HG03025 (cell line): Measurements from ENCODE around the gene ZNFX1.

Experiments
- ATAC-seq: cut with Tn5 transposase; IDR thresholded peaks from one replicate; pipeline ENCODE4 v1.9.1; 2021; ENCODE audit warnings: mild to moderate bottlenecking, moderate library complexity; ENCODE audit not compliant: unreplicated experiment, low FRiP score

ZNFX1 gene

DNA sequence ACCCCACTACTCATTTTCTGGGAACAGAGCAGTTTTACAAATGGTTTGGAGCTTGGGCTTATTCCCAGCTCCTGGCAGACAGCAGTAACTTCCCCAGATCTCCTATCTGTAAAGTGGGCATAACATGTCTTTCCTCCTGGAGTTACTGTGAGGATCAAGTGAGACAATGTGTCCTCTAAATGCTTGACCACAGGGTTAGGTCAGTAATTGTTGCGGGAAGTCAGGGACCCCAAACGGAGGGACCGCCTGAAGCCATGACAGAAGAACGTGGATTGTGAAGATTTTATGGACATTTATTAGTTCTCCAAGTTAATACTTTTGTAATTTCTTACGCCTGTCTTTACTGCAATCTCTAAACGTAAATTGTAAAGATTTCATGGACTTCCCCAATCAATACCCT, 15.3 kb upstream of the ZNFX1 start:
- no peak for ATAC-seq

DNA sequence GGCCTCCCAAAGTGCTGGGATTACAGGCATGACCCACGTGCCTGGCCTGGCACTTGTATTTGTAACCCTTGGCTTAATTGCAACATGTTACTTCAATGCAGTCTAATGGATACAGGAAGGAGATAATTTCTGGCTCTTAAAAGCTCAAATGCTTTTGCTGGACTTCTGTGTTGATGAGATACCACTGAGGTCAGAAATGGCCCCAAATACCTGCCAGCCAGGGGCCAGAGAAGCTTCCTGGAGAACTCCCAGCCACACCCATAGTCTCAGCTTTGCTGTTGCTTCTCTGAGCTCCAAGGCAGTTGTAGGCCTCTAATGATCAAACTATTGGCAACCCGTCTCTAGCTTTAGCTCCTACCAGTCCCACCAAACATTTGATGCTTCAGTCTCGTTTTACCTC, 14.2 kb upstream of the ZNFX1 start:
- no peak for ATAC-seq

DNA sequence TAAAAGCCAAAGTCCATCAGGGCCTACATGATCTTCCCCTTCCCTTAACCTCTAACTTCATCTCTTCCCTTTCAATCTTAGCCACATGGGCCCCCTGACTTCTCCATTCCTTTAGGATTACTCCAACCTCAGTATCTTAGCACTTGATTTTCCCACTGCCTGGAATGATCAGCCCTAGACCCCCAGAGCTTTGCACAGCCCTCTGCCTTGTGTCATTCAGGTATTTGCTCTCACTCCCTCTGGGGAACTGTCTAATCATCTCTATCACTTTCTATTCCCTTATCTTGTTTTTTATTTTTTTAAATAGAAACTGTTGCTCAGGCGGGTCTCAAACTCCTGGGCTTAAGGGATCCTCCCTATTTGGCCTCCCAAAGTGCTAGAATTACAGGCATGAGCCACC, 13.3 kb upstream of the ZNFX1 start:
- ATAC-seq = no peak

DNA sequence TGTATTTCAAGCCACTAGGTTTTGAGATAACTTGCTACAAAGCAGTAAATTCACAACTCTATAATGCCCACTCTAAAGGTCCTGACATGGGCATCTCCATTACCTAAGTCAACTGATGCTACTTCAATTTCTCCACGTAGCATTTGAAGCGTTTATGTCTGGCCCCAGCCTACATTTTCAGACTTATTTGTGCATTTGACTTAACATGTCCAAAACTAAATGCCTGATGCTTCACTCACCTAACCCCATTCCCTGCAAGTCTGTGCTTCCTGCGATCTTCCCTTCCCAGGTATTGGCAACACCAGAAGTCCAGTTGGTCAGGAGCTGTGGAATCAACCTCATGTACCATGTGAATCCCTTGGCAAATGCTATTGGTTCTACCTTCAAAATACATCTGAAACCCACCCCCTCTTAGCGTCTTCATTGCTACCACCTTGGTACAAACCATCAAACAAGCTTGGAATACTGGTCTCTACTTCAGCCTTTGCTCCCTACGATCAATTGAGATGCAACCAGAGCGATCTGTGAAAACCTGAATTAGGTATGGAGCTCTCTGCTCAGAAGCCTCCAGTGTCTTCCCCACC, 12.8 kb upstream of the ZNFX1 start:
- ATAC-seq = no peak

DNA sequence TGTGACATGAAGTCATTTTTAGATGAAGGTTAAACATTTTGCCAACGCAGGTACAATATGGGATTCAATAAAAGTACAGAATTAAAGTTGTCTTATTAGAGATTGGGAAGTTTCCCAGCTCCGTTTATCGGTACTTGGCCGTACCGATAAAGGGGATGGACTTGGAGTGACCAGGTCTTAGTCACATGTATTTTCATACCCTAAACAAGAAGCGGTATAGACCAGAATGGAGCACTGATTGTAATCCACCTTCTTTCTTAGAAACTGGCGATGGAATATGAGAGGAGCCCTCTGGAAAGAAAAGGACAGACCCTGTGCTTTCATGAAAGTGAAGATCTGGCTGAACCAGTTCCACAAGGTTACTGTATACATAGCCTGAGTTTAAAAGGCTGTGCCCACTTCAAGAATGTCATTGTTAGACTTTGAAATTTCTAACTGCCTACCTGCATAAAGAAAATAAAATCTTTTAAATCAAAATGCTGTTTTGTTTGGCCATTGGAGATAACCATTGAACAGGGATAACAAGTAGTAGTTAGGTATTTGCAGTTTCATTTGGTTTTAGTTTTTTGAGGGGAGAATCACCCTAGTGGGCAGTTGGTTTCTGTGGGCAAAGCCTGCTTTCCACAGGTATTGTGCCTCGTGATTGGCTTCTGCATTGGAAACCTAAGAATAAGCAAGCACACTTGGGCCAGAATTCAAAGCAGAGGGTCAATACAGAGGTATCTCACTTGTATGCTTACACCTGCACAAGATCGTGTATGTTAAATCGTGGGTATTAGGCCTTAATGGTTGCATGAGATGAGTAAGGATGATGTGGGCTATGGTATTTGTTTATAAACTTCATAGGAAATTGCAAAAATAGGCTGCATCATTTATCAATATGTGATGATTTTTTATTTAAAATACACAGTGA, 11.2 kb upstream of the ZNFX1 start:
- no peak for ATAC-seq

DNA sequence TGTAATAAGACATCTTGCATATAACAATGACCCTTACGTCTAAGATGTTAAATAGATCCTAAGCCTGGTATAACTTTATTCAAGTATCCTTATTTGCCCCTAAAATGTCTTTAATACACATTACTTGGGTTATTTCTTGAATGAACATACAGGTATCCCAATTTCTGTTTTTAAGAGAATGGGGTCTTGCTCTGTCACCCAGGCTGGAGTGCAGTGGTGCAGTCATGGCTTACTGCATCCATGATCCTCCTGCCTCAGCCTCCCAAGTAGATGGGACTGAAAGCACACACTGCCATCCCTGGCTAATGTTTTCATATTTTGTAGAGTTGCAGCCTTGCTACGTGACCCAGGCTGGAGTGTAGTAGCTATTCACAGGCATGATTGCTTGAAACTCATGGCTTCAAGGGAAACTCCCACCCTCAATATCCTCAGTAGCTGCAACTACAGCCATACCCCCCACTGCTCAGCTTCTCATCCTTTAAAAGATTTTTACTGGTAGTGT, 10.4 kb upstream of the ZNFX1 start:
- ATAC-seq = no peak

DNA sequence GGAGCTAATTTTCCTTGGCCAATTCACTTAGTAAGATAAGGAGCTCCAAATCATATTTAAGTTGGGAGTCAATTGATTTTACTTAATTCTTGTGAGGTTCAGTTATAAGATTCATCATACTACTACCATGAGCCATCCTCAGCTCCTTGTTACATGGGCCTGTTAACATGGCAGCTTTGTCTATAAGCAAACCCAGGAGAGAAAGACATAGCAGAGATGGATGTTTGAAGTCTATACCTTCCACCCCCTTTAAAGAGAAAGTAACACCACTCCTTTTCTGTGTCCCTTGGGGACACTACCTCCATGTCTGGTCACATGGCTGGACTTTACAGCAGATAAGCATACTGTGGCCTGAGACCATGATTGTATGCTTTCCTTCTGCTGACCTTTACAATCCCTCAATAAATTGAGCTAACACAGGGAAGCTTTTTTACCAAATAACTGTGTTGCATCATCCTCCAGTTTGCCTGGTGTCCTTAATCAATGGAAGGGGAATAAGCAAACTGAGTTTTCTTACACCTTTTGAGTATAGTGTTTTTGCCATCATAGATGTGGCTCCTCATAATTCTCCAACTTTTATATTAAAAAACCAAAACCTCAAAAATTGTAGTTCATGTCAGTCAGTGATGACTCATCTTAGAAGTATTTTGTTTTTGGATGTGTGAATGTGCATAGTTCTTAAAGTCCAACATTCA, 9.8 kb upstream of the ZNFX1 start:
- no peak for ATAC-seq

DNA sequence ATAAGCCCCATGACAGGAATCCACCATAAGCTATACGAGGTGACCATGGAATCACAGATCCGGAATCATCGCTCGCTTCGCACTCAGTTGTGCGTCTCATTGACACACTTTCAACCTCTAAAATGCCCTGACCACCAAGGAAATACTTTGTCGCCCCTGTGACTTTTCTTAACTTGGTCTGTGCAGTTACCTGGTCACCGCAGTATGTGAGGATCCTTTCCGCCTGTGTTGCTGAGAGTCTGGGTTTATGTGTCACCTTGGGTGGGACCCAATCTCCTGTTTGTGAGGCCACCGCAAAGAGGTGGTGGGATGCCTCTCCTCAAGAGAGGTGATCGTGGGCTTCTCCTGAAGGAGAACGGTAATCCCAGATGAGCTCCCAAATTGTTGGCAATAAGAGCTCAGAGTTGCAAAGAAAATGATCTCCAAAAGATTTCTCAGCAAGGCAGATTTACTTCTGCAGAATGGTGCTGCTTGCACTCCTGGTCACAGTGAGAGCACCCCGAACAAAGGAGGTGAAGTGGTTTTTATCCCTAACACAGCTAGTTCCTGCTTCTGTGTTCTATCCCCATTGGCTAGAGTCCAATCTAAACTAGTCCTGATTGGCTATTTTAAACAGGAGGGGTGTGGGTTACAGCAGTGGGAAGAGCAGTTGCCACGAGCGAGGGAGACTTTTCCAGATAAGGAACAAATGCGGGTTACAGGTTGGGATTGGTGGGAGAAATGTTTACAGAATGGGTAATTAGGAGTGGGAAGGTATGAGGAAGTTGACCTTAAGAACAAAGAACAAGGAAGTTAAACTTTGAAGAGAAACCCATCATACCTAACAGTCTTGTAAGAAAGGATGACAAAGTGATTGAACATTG, 9.1 kb upstream of the ZNFX1 start:
- no peak for ATAC-seq

DNA sequence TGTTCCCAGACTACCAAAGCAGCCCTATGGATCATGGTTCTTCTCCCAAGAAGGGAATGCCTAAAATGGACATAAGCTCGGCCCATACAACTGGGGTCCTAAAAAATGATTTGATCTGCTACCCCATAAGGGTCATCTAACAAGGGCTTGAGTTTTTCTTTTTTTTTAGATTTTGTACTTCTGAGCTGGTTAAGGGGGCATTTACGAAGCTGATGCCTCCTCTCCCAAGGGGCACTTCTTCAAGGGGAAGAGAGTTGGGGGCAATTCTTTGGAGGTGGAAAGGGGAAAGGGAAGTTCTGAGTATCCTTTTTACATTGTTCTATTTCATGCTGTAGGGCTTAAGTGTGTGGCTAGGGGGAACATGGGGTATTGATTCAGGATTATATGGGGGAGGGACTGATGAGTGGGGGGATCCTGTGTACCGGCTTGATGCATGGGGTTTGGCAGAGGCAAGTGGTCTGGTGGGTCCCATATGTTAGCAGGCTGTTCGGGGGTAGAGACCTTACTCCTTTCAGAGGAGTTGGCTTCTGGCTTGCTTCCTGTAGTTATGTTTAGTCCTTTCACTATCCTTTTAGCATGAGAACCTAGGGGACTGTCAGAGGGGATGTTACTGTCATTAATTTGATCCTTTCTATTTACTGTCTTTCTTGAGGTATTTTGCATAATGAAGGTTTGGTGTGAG, 8.1 kb upstream of the ZNFX1 start:
- ATAC-seq = no peak

DNA sequence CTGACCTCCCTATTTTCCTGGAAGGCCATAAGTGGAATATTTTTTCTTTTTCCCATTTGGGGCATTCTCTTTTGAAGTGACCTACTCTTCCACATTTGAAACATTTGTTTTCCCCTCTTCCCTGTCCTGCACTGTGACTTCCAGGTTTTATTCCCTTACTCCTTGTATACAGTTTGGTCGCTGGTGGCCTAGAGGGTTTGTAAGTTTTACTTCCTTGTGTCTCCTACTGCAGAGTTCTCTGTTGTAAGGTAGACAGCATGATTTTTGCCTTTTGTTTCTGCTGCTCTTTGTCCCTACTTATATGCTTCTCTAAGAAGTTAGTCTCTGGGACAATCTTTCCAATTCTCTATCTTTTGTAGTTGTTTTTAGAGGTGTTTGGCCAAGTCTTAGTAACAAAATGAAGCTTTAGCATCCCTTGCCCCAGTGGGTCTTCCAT, 7.4 kb upstream of the ZNFX1 start:
- no peak for ATAC-seq

DNA sequence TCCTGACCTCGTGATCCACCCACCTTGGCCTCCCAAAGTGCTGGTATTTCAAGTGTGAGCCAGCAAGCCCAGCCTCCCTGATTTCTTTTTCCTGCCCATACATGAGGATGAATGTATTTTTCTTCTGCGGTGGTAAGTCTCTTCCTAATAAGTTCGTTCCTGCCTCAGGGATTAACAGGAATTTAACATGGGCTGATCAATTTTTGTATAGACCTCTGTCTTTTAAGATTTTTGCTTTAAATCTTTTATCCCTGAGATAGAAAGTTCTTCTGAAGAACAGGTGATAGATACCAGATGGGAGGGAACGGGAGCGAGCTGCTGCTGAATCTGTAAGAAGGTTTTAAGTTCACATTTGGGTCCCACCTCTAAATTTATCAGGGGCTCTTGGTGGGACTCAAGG, 7.0 kb upstream of the ZNFX1 start:
- ATAC-seq = no peak

DNA sequence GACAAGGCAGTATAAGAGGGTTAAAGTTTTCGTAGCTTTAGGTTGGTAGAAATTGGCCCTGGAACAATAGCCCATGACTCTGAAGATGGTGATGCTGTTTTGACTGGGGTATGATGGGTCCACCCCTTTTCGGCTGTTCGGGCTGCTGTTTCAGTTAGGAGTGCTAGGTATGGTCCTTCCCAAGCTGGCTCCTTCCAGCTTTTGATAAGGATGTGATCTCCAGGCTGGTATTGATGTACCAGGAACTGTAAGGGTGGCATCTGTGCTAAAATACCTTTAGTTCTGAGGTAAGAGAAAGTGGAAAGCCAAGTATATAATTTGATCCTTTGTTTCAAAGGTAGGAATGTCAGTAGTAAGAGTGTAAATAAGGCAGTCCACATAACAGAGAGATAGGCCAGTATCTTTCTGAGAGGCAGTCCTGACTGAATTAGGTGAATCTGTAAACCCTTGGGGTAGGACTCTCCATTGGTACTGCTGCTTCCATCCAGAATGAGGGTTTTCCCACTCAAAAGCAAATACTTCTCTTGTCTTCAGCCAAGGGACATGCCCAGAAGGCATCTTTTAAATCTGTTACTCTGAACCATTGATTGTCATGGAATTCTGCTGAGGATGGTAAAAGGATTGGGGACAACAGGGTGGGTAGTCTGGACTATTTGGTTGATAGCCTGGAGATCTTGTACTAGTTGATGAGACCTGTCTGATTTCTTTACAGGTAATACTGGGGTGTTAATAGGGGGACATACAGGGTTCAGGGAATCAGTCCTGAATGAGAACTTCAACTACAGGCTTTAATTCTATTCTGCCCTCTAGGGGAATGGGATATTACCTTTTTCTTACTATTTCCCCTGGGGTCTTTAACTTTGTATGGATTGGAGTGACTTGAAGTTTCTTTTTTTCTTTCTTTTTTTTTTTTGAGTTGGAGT, 6.1 kb upstream of the ZNFX1 start:
- ATAC-seq = no peak

DNA sequence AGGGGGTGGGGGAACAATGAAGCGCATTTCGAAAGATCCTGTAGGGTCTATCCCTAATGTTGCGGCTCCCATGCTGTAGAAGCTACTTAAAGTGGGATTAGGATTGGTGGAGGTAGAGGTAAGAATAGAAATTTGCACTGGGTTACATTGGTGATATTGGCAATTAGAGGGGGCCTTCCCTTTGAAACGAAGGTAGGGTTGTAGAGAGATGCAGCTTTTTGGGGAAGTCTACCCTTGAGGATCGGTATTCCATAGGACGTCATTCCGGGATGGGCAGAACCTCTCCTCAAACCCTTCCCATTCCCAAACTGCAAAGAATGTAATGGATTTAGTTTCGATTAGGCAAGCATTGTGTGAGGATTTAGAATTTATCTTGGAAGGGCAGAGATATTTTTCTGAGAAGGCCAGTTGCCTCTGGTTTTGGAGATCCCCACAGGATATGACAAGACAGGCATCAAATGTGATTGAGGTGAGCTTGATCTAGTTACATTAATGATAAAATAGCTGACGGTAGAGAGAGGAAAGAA, 5.4 kb upstream of the ZNFX1 start:
- ATAC-seq = no peak

DNA sequence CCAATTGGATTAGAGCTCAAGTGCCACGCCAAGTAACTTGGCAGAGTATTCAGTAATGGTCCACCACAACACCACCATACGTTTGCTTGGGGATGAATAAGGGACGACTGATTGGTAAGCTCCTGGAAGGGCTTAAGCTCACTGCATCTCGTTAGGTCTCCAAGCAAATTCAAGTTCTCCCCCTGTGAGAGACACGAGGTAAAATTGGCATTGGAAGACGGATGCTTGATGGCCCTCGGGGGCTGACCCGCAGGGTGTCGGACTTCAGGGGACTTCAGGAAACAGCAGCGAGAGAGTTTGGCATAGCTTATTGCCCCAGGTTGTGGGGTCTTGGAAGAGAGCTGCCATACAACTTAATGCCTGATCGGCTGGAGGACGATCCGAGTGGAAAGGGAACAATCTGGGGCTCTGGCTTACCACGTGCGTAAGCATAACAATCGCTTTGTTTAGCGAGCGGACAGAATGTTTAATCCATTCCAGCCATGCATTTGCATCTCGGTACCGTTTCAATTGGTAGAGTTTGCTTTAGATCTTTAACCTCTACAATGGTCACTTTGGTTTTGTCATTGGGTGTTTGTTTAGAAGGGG, 4.8 kb upstream of the ZNFX1 start:
- ATAC-seq = no peak

DNA sequence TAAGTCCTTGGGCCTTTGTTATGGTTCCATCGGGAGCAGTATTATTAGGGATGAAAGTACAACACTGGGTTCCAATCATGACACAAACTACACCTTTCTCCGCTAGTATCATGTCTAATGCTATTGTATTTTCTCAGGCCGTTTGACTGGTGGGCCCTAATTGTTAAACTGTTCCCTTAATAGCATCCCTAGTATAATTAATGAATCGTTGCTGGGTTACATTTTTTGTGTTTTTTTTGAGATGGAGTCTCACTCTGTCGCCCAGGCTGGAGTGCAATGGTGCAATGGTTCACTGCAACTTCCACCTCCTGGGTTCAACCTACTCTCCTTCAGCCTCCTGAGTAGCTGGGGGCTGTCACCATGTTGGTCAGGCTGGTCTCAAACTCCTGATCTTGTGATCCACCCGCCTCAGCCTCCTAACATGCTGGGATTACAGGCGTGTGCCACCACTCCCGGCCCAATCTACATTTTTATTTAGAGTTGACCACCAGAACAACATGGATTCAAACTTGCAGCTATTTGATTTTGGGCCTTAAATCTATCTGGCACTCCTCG, 4.1 kb upstream of the ZNFX1 start:
- no peak for ATAC-seq

DNA sequence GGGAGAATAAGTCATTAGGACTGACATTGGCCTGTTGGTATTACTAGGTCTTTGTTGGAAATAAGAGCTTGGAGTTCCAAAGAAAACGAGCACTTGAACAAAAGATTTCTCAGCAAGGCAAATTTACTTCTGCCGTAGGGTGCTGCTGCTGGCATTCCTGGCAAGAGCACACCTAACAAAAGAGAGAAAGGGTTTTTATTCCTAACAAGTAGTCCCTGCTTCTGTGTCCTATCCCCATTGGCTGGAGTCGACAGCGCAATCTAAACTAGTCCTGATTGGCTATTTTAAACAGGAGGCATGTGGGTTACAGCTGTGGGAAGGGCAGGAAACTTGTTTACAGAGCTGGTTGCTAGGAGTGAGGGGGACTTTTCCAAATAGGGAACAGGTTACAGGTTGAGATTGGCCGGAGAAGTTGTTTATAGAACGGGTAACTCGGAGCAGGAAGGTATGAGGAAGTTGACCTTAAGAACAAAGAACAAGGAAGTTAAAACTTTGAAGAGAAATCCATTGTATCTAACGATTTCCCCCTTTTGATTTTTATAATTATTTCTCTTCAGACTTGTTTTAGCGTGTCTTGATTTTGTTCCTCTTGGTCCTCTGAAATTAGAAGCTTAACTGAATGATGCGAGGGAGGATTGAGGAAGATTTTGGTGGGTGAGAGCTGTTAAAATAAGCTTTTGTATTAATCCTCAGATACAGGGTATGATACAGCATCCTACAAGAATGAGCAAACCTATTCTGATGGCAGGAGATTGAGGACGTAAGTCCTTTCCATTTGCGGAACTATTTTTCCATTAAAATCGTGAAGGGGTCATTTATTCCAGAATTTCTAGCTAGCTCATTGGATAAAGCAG, 3.4 kb upstream of the ZNFX1 start:
- no peak for ATAC-seq

DNA sequence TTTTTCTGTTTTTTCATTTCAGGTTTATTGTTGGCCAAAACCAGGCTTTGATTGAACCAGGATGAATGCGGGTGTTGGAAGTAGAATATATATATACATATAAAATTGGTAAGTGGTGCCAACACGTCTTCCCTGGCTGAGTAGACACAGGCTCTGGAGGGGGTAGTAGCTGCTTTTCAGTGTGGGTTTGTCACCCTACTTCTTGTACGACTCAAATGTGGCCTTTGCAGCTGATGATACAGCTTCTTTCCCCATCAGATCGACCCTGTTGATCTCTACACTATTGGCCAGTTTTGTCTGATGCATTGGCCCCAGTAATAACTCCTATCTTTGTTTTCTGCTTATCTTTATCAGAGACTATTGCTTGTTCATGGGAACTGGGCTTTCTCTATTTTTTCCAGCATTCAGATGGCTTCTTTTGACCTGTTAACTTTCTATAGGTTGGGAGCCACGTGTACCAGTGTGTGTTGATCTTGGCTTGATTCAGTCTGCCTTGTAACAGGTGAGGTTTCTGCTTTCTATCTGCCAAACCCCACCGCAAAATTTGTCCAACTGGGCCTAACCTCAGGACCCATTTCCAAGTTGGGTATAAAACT, 2.7 kb upstream of the ZNFX1 start:
- no peak for ATAC-seq
